ENCODE data around the gene SIL1.

DNA sequence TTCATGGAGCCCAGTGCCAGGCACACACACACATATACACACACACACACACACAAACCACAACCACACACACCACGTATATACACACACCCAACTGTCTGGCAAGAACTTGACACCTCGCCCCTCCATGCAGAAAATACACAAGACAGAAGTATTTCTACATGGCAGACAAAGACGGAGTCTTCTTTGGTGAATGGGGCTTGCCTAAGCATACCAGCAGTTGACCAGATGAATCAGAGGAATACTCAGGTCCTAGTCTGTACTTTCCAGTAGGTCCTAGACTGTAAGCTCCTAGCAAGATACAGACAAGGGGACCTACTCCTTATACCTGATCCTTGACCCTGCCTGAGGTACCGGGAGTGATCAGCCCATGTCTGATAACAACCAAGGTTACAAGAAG, 60.1 kb downstream of the SIL1 start:
- TF ChIP-seq FOXM1 (IDR thresholded peaks at IDR 0.05; ENCODE audit: borderline replicate concordance): no peak
- TF ChIP-seq SUZ12 (IDR thresholded peaks at IDR 0.05): no peak
- TF ChIP-seq NFRKB (IDR thresholded peaks at IDR 0.05): no peak
- no peak for TF ChIP-seq ZNF384 (IDR thresholded peaks at IDR 0.05)
- TF ChIP-seq HDGF (IDR thresholded peaks at IDR 0.05; ENCODE audit: borderline replicate concordance): no peak
- TF ChIP-seq TARDBP (IDR thresholded peaks at IDR 0.05): no peak
- TF ChIP-seq BHLHE40 (IDR thresholded peaks at IDR 0.05; ENCODE audit: borderline replicate concordance): no peak
- TF ChIP-seq FOXA1 (IDR thresholded peaks at IDR 0.05): no peak
- TF ChIP-seq L3MBTL2 (conservative IDR thresholded peaks at IDR 0.05): no peak

Data from HEK293T (cell line).